NCI-H2107 treated with DMSO at 0.1 percent for 48 hours (cell line): ENCODE results near the gene CAMKK2.
"Not testable (repeated sequence)": the region's sequence is repeated elsewhere in the genome, so short reads cannot be mapped to it uniquely, and the experiment has no call there.

ENCODE experiments used
- DNase-seq: peaks from one replicate; lab custom pipeline; 2025; ENCODE audit not compliant: unreplicated experiment; lab: John Stamatoyannopoulos, UW

CAMKK2 gene

GRCh38 chr12:121280531-121280930 lies 16.0 kb downstream of the CAMKK2 start:
- DNase-seq: not testable (repeated sequence)

- no peak for DNase-seq
These were observed 17.0 kb downstream of the CAMKK2 start for GRCh38 chr12:121279507-121279915.

GRCh38 chr12:121279071-121279375 lies 17.5 kb downstream of the CAMKK2 start:
- no peak for DNase-seq

- DNase-seq: no peak
These were observed 18.1 kb downstream of the CAMKK2 start for GRCh38 chr12:121278169-121279070.

GRCh38 chr12:121277374-121277759 lies 19.1 kb downstream of the CAMKK2 start:
- DNase-seq: no peak

GRCh38 chr12:121274036-121274763 lies 22.3 kb downstream of the CAMKK2 start:
- no peak for DNase-seq

- DNase-seq: no peak
These were observed 23.1 kb downstream of the CAMKK2 start for GRCh38 chr12:121273364-121273896.

GRCh38 chr12:121267822-121268221 lies 28.7 kb downstream of the CAMKK2 start:
- no peak for DNase-seq

GRCh38 chr12:121264951-121265515 lies 31.5 kb downstream of the CAMKK2 start:
- peak; percentile 1 for DNase-seq

GRCh38 chr12:121264135-121264534 lies 32.4 kb downstream of the CAMKK2 start:
- no peak for DNase-seq

GRCh38 chr12:121263206-121263935 lies 33.1 kb downstream of the CAMKK2 start:
- DNase-seq: no peak

GRCh38 chr12:121261398-121261797 lies 35.1 kb downstream of the CAMKK2 start:
- no peak for DNase-seq

- DNase-seq: no peak
These were observed 36.4 kb downstream of the CAMKK2 start for GRCh38 chr12:121260091-121260490.

- DNase-seq: no peak
These were observed 37.4 kb downstream of the CAMKK2 start for GRCh38 chr12:121259074-121259473.

GRCh38 chr12:121257704-121258449 lies 38.6 kb downstream of the CAMKK2 start:
- not testable (repeated sequence) for DNase-seq

GRCh38 chr12:121255433-121255832 lies 41.1 kb downstream of the CAMKK2 start:
- DNase-seq: no peak

- no peak for DNase-seq
These were observed 42.7 kb downstream of the CAMKK2 start for GRCh38 chr12:121253638-121254335.

- DNase-seq: no peak
These were observed 43.7 kb downstream of the CAMKK2 start for GRCh38 chr12:121252712-121253345.

GRCh38 chr12:121251838-121252237 lies 44.7 kb downstream of the CAMKK2 start:
- no peak for DNase-seq
